ENCODE data around the gene KAT6B. TPM values are rescaled to one million over a fixed set of nuclear protein-coding genes. Genes with fewer than 3 reads are reported as not detected.
A peak's percentile ranks its signal among the peaks of the same experiment; 100 is the strongest.

Gene KAT6B
- total and polyA plus RNA-seq, 10 of the 15 experiments (the other 5 are each of a cell fraction or from before 2014, with no cell fraction given): 2.7 to 22.6 (median 15.7) TPM

GRCh38 chr10:74963549-74963948 is 137.1 kb downstream of the KAT6B start (continued):
- TF ChIP-seq E4F1 (IDR thresholded peaks at IDR 0.05; ENCODE audit: borderline replicate concordance, partially characterized antibody): no peak
- TF ChIP-seq PAX5 (IDR thresholded peaks at IDR 0.05; ENCODE audit: borderline replicate concordance, low read depth, low read length): no peak
- peak; percentile 54 for TF ChIP-seq ATF2 (IDR thresholded peaks at IDR 0.05; ENCODE audit: low read length)
- no peak for TF ChIP-seq RB1 (IDR thresholded peaks at IDR 0.05; ENCODE audit: borderline replicate concordance)
- no peak for TF ChIP-seq SKIL (IDR thresholded peaks at IDR 0.05; ENCODE audit: low read depth, poor library complexity, severe bottlenecking)
- no peak for TF ChIP-seq ZNF24 (IDR thresholded peaks at IDR 0.05)
- no peak for TF ChIP-seq BCL11A (IDR thresholded peaks at IDR 0.05; ENCODE audit: low read depth, low read length)
- TF ChIP-seq ZNF687 (IDR thresholded peaks at IDR 0.05): no peak
- TF ChIP-seq ZNF384 (IDR thresholded peaks at IDR 0.05; ENCODE audit: borderline replicate concordance, low read depth, low read length): no peak
- no peak for TF ChIP-seq SP1 (IDR thresholded peaks at IDR 0.05; ENCODE audit: low read depth, low read length)
- peak; percentile 44 to 64; a peak in 3 of 4 replicates for TF ChIP-seq IKZF2 (IDR thresholded peaks at IDR 0.05)
- TF ChIP-seq CBFB (IDR thresholded peaks at IDR 0.05; ENCODE audit: low read depth): no peak
- TF ChIP-seq CREB1 (IDR thresholded peaks at IDR 0.05; ENCODE audit: low read depth): no peak
- 0 out of 2 replicates have a peak, but pooled peaks have one; percentile 26 for TF ChIP-seq RELB (IDR thresholded peaks at IDR 0.05; ENCODE audit: low read depth)
- TF ChIP-seq JUND (IDR thresholded peaks at IDR 0.05; ENCODE audit: low read depth, low read length): 0 out of 2 replicates have a peak, but pooled peaks have one; percentile 13
- TF ChIP-seq IRF3 (IDR thresholded peaks at IDR 0.05): no peak
- peak; percentile 20; the same call in 1 of the 2 replicates for TF ChIP-seq CREM (IDR thresholded peaks at IDR 0.05; ENCODE audit: low read depth)
- TF ChIP-seq RFX5 (IDR thresholded peaks at IDR 0.05; ENCODE audit: low read depth, low read length): no peak
